Thoracic aorta (tissue), 2 donors: ENCODE measurements around the gene CHAC2. TPM values are rescaled to one million over a fixed set of nuclear protein-coding genes. Genes with fewer than 3 reads are reported as not detected.

ENCODE experiments used
- total RNA-seq, 2 donors: library from RNA; depleted of rRNA; stranded (reverse); fragments of >200 nt; gene quantifications; one replicate each; pipeline versions ENCODE4 v1.1.0 to v1.2.3, GENCODE V29; 2016

CHAC2 gene
- total RNA-seq, 2 donors from 2014 or later, result 1.5 to 1.8 TPM

Other genes starting within 250 kb of the CHAC2 start
- 10 to 100 TPM; 13.3 to 24.1 TPM for gene ASB3, start 19.1 kb downstream of the CHAC2 start, total RNA-seq
- gene ERLEC1, start 19.2 kb downstream of the CHAC2 start, total RNA-seq, result 10 to 100 TPM; 50.3 to 88.5 TPM
- 1 to 10 TPM in 1 of 2 donors, under 1 TPM in 1; 0.54 to 6.7 TPM for gene GPR75, start 92.2 kb downstream of the CHAC2 start, total RNA-seq
- 10 to 100 TPM; 50.1 to 56.0 TPM for gene PSME4, start 203.2 kb downstream of the CHAC2 start, total RNA-seq